ENCODE results near the gene BACH2.

Gene BACH2

GRCh38 chr6:90289902-90290301 lies 6.7 kb downstream of the BACH2 start:
- no peak overlapping the region for H3K14ac ChIP-seq (ENCODE audit: low read length in 2 of 2)
- H2AK5ac ChIP-seq (ENCODE audit: low read length, severe bottlenecking) = no peak overlapping the region
- H2BK120ac ChIP-seq (ENCODE audit: low read depth, low read length) = no peak overlapping the region
- no peak overlapping the region for H3K9ac ChIP-seq (ENCODE audit: low read length)
- H2BK15ac ChIP-seq (ENCODE audit: low read depth, poor library complexity, severe bottlenecking) = no peak overlapping the region
- no peak overlapping the region for H3K4ac ChIP-seq (ENCODE audit: low read depth in 1 of 2, low read length in 2 of 2)
- H2BK12ac ChIP-seq (ENCODE audit: low read length in 2 of 2) = no peak overlapping the region
- H3K4me3 ChIP-seq (ENCODE audit: insufficient read depth in 1 of 2, low read depth in 1 of 2, low read length in 2 of 2) = no peak overlapping the region
- no peak overlapping the region for H4K91ac ChIP-seq (ENCODE audit: low read length)
- H3K9me3 ChIP-seq (ENCODE audit: control insufficient read depth, low read length) = peaks cover 3% of the 10 kb centered on the region
- DNase-seq = no peak
- no peaks in the 10 kb centered on the region for H3K36me3 ChIP-seq (ENCODE audit: control insufficient read depth in 1 of 2, insufficient read depth in 2 of 2, low read depth in 1 of 2, low read length in 2 of 2)
- H3K4me2 ChIP-seq (ENCODE audit: low read length, poor library complexity, severe bottlenecking) = no peak overlapping the region
- H2AFZ ChIP-seq (ENCODE audit: low read depth, low read length) = no peak overlapping the region
- H3K23ac ChIP-seq (ENCODE audit: low read length in 2 of 2) = no peak overlapping the region
- H3K27ac ChIP-seq (ENCODE audit: low read length, poor library complexity, severe bottlenecking) = no peak overlapping the region
- 95% methylated on average over 1 of the region's 1 CpG for WGBS
- no peak overlapping the region for H3K18ac ChIP-seq (ENCODE audit: low read depth in 1 of 2, low read length in 2 of 2)
- H4K8ac ChIP-seq (ENCODE audit: low read length) = no peak overlapping the region
- peaks cover 5 to 10% of the 10 kb centered on the region in 2 experiments for H3K27me3 ChIP-seq (ENCODE audit: control insufficient read depth in 1 of 2, insufficient read depth in 1 of 2, low read length in 2 of 2)
- peaks cover 4% of the 10 kb centered on the region for H3K4me1 ChIP-seq (ENCODE audit: control insufficient read depth, insufficient read depth, low read depth, low read length)
- H3K79me1 ChIP-seq (replicated peaks; ENCODE audit: low read length, poor library complexity, severe bottlenecking) = no peaks in the 10 kb centered on the region
- H2BK5ac ChIP-seq (ENCODE audit: low read depth, low read length, poor library complexity, severe bottlenecking) = no peak overlapping the region

GRCh38 chr6:90288404-90288803 lies 8.2 kb downstream of the BACH2 start:
- Histone ChIP-seq H2AFZ (ENCODE audit: low read depth, low read length) (no peak overlapping the region), H3K9ac (ENCODE audit: low read length) (no peak overlapping the region), H3K79me1 (replicated peaks; ENCODE audit: low read length, poor library complexity, severe bottlenecking) (no peaks in the 10 kb centered on the region), H3K27ac (ENCODE audit: low read length, poor library complexity, severe bottlenecking) (no peak overlapping the region), H2BK12ac (ENCODE audit: low read length in 2 of 2) (no peak overlapping the region), H3K18ac (ENCODE audit: low read depth in 1 of 2, low read length in 2 of 2) (no peak overlapping the region), H3K9me3 (ENCODE audit: control insufficient read depth, low read length) (peaks cover 3% of the 10 kb centered on the region), H3K14ac (ENCODE audit: low read length in 2 of 2) (no peak overlapping the region), H3K4me3 (ENCODE audit: insufficient read depth in 1 of 2, low read depth in 1 of 2, low read length in 2 of 2) (no peak overlapping the region), H3K4me1 (ENCODE audit: control insufficient read depth, insufficient read depth, low read depth, low read length) (peaks cover 5% of the 10 kb centered on the region), H2BK15ac (ENCODE audit: low read depth, poor library complexity, severe bottlenecking) (no peak overlapping the region), H4K91ac (ENCODE audit: low read length) (no peak overlapping the region), H2AK5ac (ENCODE audit: low read length, severe bottlenecking) (no peak overlapping the region), H3K27me3 (ENCODE audit: control insufficient read depth in 1 of 2, insufficient read depth in 1 of 2, low read length in 2 of 2) (no peaks in the 10 kb centered on the region), H2BK5ac (ENCODE audit: low read depth, low read length, poor library complexity, severe bottlenecking) (no peak overlapping the region), H3K36me3 (ENCODE audit: control insufficient read depth in 1 of 2, insufficient read depth in 2 of 2, low read depth in 1 of 2, low read length in 2 of 2) (no peaks in the 10 kb centered on the region), H3K23ac (ENCODE audit: low read length in 2 of 2) (no peak overlapping the region), H3K4ac (ENCODE audit: low read depth in 1 of 2, low read length in 2 of 2) (no peak overlapping the region), H3K4me2 (ENCODE audit: low read length, poor library complexity, severe bottlenecking) (no peak overlapping the region), H4K8ac (ENCODE audit: low read length) (no peak overlapping the region), H2BK120ac (ENCODE audit: low read depth, low read length) (no peak overlapping the region)
- no peak for DNase-seq
- 59% methylated on average over 1 of the region's 1 CpG for WGBS

DNA sequence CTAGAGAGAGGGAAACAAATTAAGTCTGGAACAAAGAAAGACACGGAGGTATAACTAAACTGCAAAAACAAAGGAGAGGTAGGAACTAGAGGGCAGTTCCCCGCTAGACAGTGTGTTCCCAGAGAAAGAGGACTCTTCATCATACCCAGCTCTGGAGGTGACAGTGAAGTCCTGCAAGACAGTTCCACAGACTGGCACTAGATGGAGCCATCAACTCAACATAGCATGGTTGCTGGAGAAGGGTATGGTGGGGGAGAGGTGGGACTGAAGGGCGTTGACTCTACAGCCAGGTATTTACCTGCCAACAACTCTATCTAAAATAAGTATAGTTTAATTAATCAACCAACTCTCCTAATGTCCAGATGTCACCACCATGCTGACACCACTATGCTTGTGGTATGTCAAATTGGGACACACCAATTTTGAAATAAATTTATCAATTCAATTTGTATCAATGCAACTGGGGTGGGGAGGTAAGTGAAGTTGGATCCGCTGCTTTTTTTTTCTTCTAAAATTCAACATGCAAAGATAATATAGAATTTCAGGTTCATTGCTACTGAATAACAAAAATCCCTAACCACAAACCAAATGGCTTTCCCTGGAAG lies 9.7 kb downstream of the BACH2 start:
- peak; percentile 29 for DNase-seq
- no peak overlapping the region for H4K8ac ChIP-seq (ENCODE audit: low read length)
- H2AK5ac ChIP-seq (ENCODE audit: low read length, severe bottlenecking) = peak overlapping the region; percentile 8
- H3K18ac ChIP-seq (ENCODE audit: low read depth in 1 of 2, low read length in 2 of 2) = no peak overlapping the region
- H3K4me2 ChIP-seq (ENCODE audit: low read length, poor library complexity, severe bottlenecking) = no peak overlapping the region
- H3K23ac ChIP-seq (ENCODE audit: low read length in 2 of 2) = no peak overlapping the region
- H2BK12ac ChIP-seq (ENCODE audit: low read length in 2 of 2) = no peak overlapping the region
- H3K9ac ChIP-seq (ENCODE audit: low read length) = no peak overlapping the region
- H3K14ac ChIP-seq (ENCODE audit: low read length in 2 of 2) = no peak overlapping the region
- no peak overlapping the region for H3K27ac ChIP-seq (ENCODE audit: low read length, poor library complexity, severe bottlenecking)
- H3K9me3 ChIP-seq (ENCODE audit: control insufficient read depth, low read length) = peaks cover 3% of the 10 kb centered on the region
- H2BK15ac ChIP-seq (ENCODE audit: low read depth, poor library complexity, severe bottlenecking) = no peak overlapping the region
- WGBS = 65% methylated on average over 2 of the region's 4 CpGs
- no peak overlapping the region for H4K91ac ChIP-seq (ENCODE audit: low read length)
- no peak overlapping the region for H3K4ac ChIP-seq (ENCODE audit: low read depth in 1 of 2, low read length in 2 of 2)
- H3K27me3 ChIP-seq (ENCODE audit: control insufficient read depth in 1 of 2, insufficient read depth in 1 of 2, low read length in 2 of 2) = no peaks in the 10 kb centered on the region
- no peaks in the 10 kb centered on the region for H3K79me1 ChIP-seq (replicated peaks; ENCODE audit: low read length, poor library complexity, severe bottlenecking)
- no peak overlapping the region for H3K4me3 ChIP-seq (ENCODE audit: insufficient read depth in 1 of 2, low read depth in 1 of 2, low read length in 2 of 2)
- H3K36me3 ChIP-seq (ENCODE audit: control insufficient read depth in 1 of 2, insufficient read depth in 2 of 2, low read depth in 1 of 2, low read length in 2 of 2) = no peaks in the 10 kb centered on the region
- H2AFZ ChIP-seq (ENCODE audit: low read depth, low read length) = no peak overlapping the region
- peaks cover 5% of the 10 kb centered on the region for H3K4me1 ChIP-seq (ENCODE audit: control insufficient read depth, insufficient read depth, low read depth, low read length)
- no peak overlapping the region for H2BK120ac ChIP-seq (ENCODE audit: low read depth, low read length)
- H2BK5ac ChIP-seq (ENCODE audit: low read depth, low read length, poor library complexity, severe bottlenecking) = no peak overlapping the region

GRCh38 chr6:90285611-90286381 lies 10.8 kb downstream of the BACH2 start:
- WGBS = 11% methylated on average over 8 of the region's 9 CpGs
- Histone ChIP-seq H4K8ac (ENCODE audit: low read length) (no peak overlapping the region), H3K23ac (ENCODE audit: low read length in 2 of 2) (no peak overlapping the region)

More at GRCh38 chr6:90285611-90286381, 10.8 kb downstream of the BACH2 start:
- Histone ChIP-seq H3K27me3 (ENCODE audit: control insufficient read depth in 1 of 2, insufficient read depth in 1 of 2, low read length in 2 of 2) (peaks cover 0 to under 1% of the 10 kb centered on the region in 2 experiments), H2AFZ (ENCODE audit: low read depth, low read length) (no peak overlapping the region), H3K4ac (ENCODE audit: low read depth in 1 of 2, low read length in 2 of 2) (no peak overlapping the region), H3K14ac (ENCODE audit: low read length in 2 of 2) (no peak overlapping the region), H3K27ac (ENCODE audit: low read length, poor library complexity, severe bottlenecking) (peak overlapping the region; percentile 84), H3K9ac (ENCODE audit: low read length) (peak overlapping the region; percentile 92), H2BK12ac (ENCODE audit: low read length in 2 of 2) (no peak overlapping the region), H3K18ac (ENCODE audit: low read depth in 1 of 2, low read length in 2 of 2) (no peak overlapping the region), H3K9me3 (ENCODE audit: control insufficient read depth, low read length) (peaks cover 3% of the 10 kb centered on the region), H3K4me3 (ENCODE audit: insufficient read depth in 1 of 2, low read depth in 1 of 2, low read length in 2 of 2) (peak overlapping the region in 1 of 2 experiments; percentile 71), H4K91ac (ENCODE audit: low read length) (no peak overlapping the region), H2BK120ac (ENCODE audit: low read depth, low read length) (no peak overlapping the region), H3K4me1 (ENCODE audit: control insufficient read depth, insufficient read depth, low read depth, low read length) (peaks cover 5% of the 10 kb centered on the region), H3K36me3 (ENCODE audit: control insufficient read depth in 1 of 2, insufficient read depth in 2 of 2, low read depth in 1 of 2, low read length in 2 of 2) (no peaks in the 10 kb centered on the region), H3K79me1 (replicated peaks; ENCODE audit: low read length, poor library complexity, severe bottlenecking) (no peaks in the 10 kb centered on the region), H2AK5ac (ENCODE audit: low read length, severe bottlenecking) (no peak overlapping the region), H2BK5ac (ENCODE audit: low read depth, low read length, poor library complexity, severe bottlenecking) (no peak overlapping the region), H2BK15ac (ENCODE audit: low read depth, poor library complexity, severe bottlenecking) (no peak overlapping the region), H3K4me2 (ENCODE audit: low read length, poor library complexity, severe bottlenecking) (peak overlapping the region; percentile 62)
- peak; percentile 96 for DNase-seq
